Colonic mucosa (tissue), 4 donors: ENCODE measurements around the gene HTR2A. TPM values are rescaled to one million over a fixed set of nuclear protein-coding genes. Genes with fewer than 3 reads are reported as not detected.

Source experiments
- DNase-seq: peaks from one replicate; pipeline ENCODE4 v3.0.0-alpha.2; 2020
- H3K27ac ChIP-seq: fragments of 200-600 bp; one replicate; pipeline ENCODE4 v1.8.0; 2021
- H3K27me3 ChIP-seq: fragments of 200-600 bp; one replicate; pipeline ENCODE4 v1.8.0; 2021
- H3K36me3 ChIP-seq: fragments of 200-600 bp; one replicate; pipeline ENCODE4 v1.8.0; 2021
- H3K4me1 ChIP-seq: fragments of 200-600 bp; one replicate; pipeline ENCODE4 v1.8.0; 2021; ENCODE audit warnings: mild to moderate bottlenecking
- H3K4me3 ChIP-seq: fragments of 200-600 bp; one replicate; pipeline ENCODE4 v1.8.0; 2021
- H3K9ac ChIP-seq, 2 donors: one replicate each; pipeline ENCODE4 v1.7.0; 2013; ENCODE audit warnings: control low read depth in 2 of 2, low read depth in 2 of 2, low read length in 2 of 2
- H3K9me3 ChIP-seq: fragments of 200-600 bp; one replicate; pipeline ENCODE4 v1.8.0; 2021
- intact Hi-C: fragments of 100-400 bp; cut with DNase I; formaldehyde crosslinking; loops from one replicate; pipeline ENCODE4 v1.14.1; 2022
- total RNA-seq, 2 donors: library from RNA; stranded (reverse); fragmentation: NEBNext Ultra II Directional in 1 of 2; extraction: Animal tissue kit (Norgen Biotek cat#: 25700) in 1 of 2; gene quantifications; one replicate each; pipeline ENCODE4 v1.2.1, GENCODE V29; 2021
- TF ChIP-seq, protein P1 (sequence below): fragments of 200-600 bp; IDR thresholded peaks from one replicate; pipeline ENCODE4 v1.8.0; 2022; ENCODE audit warnings: antibody characterized with exemption, mild to moderate bottlenecking
- donor health status: healthy.
- donor health status: DM: no; HTN: no; CAD: no.
- donor health status: DM: no; HTN: no; CAD: no.

The HTR2A gene
- total RNA-seq, 2 donors from 2014 or later, result 0.19 to 0.35 TPM

DNA sequence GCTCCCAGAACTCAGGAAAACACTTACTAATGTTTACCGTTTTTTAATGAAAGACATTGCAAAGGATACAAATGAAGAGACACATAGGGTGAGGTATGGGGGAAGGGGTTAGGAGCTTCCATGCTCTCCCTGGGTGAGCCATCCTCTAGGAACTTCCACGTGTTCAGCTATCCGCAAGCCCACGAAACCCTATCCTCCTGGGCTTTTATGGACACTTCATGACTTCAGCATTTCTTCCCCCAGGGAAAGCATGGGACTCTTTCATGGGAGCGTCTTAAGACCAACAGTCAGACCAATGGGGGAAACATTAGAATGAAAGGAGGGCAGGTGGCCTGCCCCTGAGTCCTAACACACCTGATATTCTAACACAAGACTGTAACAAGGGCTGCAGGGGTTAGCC is 93.3 kb downstream of the HTR2A start:
- no peak overlapping the region for H3K9ac ChIP-seq
- no peaks in the 10 kb centered on the region for H3K36me3 ChIP-seq
- no peaks in the 10 kb centered on the region for H3K9me3 ChIP-seq
- DNase-seq, result no peak
- intact Hi-C loops, result no loop called here
- no peak overlapping the region for H3K27ac ChIP-seq
- no peaks in the 10 kb centered on the region for H3K27me3 ChIP-seq
- TF ChIP-seq, protein P1, sequence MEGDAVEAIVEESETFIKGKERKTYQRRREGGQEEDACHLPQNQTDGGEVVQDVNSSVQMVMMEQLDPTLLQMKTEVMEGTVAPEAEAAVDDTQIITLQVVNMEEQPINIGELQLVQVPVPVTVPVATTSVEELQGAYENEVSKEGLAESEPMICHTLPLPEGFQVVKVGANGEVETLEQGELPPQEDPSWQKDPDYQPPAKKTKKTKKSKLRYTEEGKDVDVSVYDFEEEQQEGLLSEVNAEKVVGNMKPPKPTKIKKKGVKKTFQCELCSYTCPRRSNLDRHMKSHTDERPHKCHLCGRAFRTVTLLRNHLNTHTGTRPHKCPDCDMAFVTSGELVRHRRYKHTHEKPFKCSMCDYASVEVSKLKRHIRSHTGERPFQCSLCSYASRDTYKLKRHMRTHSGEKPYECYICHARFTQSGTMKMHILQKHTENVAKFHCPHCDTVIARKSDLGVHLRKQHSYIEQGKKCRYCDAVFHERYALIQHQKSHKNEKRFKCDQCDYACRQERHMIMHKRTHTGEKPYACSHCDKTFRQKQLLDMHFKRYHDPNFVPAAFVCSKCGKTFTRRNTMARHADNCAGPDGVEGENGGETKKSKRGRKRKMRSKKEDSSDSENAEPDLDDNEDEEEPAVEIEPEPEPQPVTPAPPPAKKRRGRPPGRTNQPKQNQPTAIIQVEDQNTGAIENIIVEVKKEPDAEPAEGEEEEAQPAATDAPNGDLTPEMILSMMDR, result no peak
- no peak overlapping the region for H3K4me3 ChIP-seq
- H3K4me1 ChIP-seq, result no peaks in the 10 kb centered on the region

DNA sequence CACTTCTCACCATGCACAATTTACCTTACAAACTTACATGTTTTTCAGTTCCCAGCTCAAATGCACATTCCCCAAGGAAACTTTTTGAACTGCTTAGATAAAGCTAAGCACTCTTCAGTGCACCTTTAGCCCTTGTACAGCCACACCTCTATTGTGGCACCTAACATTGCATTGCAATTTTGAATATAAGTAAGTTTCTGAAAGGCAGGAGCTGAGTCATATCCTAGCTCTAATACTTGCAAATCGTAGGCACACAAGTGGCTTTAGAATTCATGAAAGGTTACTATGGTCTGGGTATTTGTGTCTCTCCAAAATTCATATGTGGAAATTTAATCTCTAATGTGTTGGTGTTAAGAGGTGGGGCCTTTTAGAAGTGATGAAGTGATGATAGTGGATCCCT is 95.0 kb downstream of the HTR2A start:
- H3K4me1 ChIP-seq, result no peaks in the 10 kb centered on the region
- intact Hi-C loops, result no loop called here
- H3K36me3 ChIP-seq, result no peaks in the 10 kb centered on the region
- no peaks in the 10 kb centered on the region for H3K27me3 ChIP-seq
- TF ChIP-seq, protein P1, result no peak
- H3K4me3 ChIP-seq, result no peak overlapping the region
- H3K27ac ChIP-seq, result no peak overlapping the region
- H3K9ac ChIP-seq, result no peak overlapping the region
- no peaks in the 10 kb centered on the region for H3K9me3 ChIP-seq
- DNase-seq, result no peak

DNA sequence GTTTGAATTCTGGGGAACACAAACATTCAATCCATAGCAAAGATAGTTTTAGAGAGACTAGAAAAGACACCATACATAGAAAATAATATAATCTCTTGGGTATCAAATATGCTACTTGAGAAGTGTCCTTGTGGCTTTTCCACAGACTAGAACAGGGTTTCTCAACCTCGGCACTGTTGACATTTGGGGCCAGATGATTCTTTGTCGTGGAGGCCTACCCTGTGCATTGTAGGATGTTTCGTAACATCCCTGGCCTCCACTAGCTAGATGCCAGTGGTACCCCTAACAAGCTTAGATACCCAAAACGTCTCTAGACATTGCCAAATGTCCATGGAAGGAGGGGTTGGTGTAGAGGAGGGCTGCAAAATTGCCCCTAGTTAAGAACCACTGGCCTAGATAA is 97.7 kb downstream of the HTR2A start:
- Histone ChIP-seq H3K27me3 (no peaks in the 10 kb centered on the region), H3K4me3 (no peak overlapping the region), H3K36me3 (no peaks in the 10 kb centered on the region), H3K4me1 (peaks cover 4% of the 10 kb centered on the region), H3K27ac (no peak overlapping the region), H3K9ac (no peak overlapping the region), H3K9me3 (no peaks in the 10 kb centered on the region)
- intact Hi-C loops, result no loop called here
- DNase-seq, result no peak
- TF ChIP-seq, protein P1, result no peak

DNA sequence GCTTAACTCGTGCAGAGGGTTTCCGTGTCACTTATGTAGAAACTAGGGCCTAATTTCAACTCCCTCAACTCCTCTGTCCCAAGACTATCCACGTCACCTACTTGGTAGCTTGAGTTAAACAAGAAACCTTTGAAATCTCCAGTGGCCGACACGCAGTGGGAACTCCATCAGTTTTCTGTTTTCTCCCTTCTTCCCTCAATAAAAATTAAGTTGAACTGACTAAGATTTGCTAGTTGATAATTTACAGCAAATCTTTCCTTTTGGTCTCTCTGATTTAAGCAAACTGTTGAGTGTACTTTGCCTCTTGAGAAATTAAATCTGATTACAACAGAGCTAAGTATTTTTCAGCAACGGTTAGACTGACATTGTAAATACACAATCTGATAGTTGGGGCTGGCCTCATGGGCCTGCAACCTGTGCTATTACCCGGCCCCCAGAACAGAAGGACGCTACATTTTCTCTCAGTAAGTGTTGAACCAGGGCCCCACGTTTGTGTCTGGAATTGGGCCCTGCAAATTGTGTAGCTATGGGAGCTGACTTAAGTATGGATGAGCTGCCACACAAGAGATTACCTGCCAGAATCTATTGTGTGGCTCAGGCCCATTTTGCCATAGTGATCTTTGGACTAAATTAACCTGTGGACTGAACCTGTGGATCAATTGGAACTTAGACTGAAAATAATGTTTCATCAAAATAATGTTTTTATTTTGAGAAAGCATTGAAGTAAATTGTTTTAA is 99.2 kb downstream of the HTR2A start:
- Histone ChIP-seq H3K9ac (peak overlapping the region; percentile 66 to 88), H3K4me3 (peak overlapping the region; percentile 72), H3K27me3 (no peaks in the 10 kb centered on the region), H3K36me3 (no peaks in the 10 kb centered on the region), H3K9me3 (no peaks in the 10 kb centered on the region), H3K4me1 (peaks cover 4% of the 10 kb centered on the region), H3K27ac (peak overlapping the region; percentile 95)
- DNase-seq, result peak; percentile 21
- TF ChIP-seq, protein P1, result no peak
- intact Hi-C loops, result no loop called here

DNA sequence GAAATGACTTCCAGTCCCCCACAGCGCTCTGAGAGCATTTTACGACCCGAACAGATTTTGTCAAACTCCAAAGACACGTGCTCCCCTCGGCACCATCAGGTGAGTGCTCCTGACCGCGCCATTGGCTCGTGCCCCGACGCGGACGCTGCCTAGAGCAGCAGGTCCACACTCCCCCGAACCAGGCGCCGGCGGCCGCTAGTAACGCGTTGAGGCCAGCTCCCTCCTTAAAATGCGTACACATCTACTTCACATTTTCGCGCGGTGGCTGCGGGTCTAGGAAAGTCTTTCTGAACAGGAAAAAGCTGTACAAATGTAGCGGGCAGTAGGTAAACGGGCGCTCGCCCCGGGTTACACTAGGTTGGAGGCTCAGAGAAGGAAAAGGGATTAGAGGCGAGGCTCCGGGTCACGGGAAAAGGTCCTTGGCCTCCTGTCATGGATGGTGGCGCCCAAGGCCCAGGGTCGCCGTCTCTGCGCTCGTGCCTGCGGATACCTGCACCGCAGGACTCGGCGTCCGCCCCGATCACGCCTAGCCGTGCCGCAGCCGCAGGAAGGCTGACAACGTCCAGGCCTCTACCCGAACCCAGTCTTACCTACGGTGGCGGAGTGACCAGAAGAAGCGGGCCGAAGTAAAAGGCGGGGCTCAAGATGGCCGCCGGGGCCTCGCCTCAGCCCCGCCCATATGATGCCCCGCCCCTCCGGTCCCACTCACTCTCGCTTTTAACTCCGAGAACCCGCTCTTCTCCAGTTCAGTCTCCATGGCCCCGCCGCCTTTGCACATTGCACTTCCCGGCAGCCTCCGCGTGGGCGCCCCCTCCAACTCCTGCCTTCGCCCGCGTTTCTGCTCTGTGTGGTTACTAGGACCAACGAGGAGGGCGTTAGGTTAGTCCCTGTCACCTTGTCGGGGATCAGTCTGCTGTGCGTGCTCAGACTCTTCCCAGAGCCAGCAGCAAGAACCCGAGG is 100.1 kb downstream of the HTR2A start, which contains the start of gene ESD:
ESD (minus strand) TSS at position 647 of the 960 bp plus-strand sequence. CDS start 5,748 bp downstream, outside the sequence.
- TF ChIP-seq, protein P1, result no peak
- no peaks in the 10 kb centered on the region for H3K27me3 ChIP-seq
- H3K4me3 ChIP-seq, result peak within 1 kb of the TSS; percentile 72
- H3K9ac ChIP-seq, result peak within 1 kb of the TSS; percentile 74 to 88
- intact Hi-C loops, result no loop called here
- H3K36me3 ChIP-seq, result no peaks in the 10 kb centered on the region
- H3K4me1 ChIP-seq, result peaks cover 4% of the 10 kb centered on the region
- H3K27ac ChIP-seq, result peak within 1 kb of the TSS; percentile 95
- DNase-seq, result peak; percentile 97
- H3K9me3 ChIP-seq, result no peaks in the 10 kb centered on the region
